Mononuclear cell (primary cell): ENCODE measurements around the gene GUCY1B1. TPM values are rescaled to one million over a fixed set of nuclear protein-coding genes. Genes with fewer than 3 reads are reported as not detected.

Experiments
- H3K27me3 ChIP-seq: 2 replicates; pipeline ENCODE4 v1.6.0; 2011; ENCODE audit warnings: low read length, control low read depth; ENCODE audit not compliant: insufficient read depth
- H3K4me1 ChIP-seq: 2 replicates; pipeline ENCODE4 v1.5.1; 2011; ENCODE audit warnings: mild to moderate bottlenecking, low read length, control low read depth; ENCODE audit not compliant: insufficient read depth
- H3K4me3 ChIP-seq: 2 replicates; pipeline ENCODE4 v1.5.1; 2011; ENCODE audit warnings: mild to moderate bottlenecking, low read length, moderate library complexity
- H3K9me3 ChIP-seq: 2 replicates; pipeline ENCODE4 v1.5.1; 2011; ENCODE audit warnings: low read depth, mild to moderate bottlenecking, control low read depth, low read length
- total RNA-seq: library from RNA; depleted of rRNA; stranded (reverse); fragments of >200 nt; gene quantifications from one replicate; pipeline ENCODE4 v1.2.3, GENCODE V29; 2012

GUCY1B1 gene
- total RNA-seq, 1 donor: 12.5 TPM

GRCh38 chr4:155854582-155855226, 95.9 kb downstream of the GUCY1B1 start:
- Histone ChIP-seq H3K4me1 (no peaks in the 10 kb centered on the region), H3K27me3 (no peaks in the 10 kb centered on the region), H3K9me3 (no peaks in the 10 kb centered on the region), H3K4me3 (no peak overlapping the region)

- Histone ChIP-seq H3K27me3 (no peaks in the 10 kb centered on the region), H3K4me1 (no peaks in the 10 kb centered on the region), H3K4me3 (no peak overlapping the region), H3K9me3 (no peaks in the 10 kb centered on the region)
These were observed 97.1 kb downstream of the GUCY1B1 start for GRCh38 chr4:155855897-155856296.

Other genes starting within 250 kb of the GUCY1B1 start
- 6.4 TPM for gene GUCY1A1, start 92.2 kb upstream of the GUCY1B1 start, total RNA-seq
- gene ASIC5, start 107.3 kb downstream of the GUCY1B1 start, total RNA-seq: not detected
- gene TDO2, start 144.7 kb downstream of the GUCY1B1 start, total RNA-seq: not detected
- gene CTSO, start 194.8 kb downstream of the GUCY1B1 start, total RNA-seq: 7.9 TPM